DOHH2 (cell line): ENCODE results near the gene KRT73.

Source experiments
- EZH2phosphoT487 ChIP-seq: fragments of 200-600 bp; sonication (generic); IDR thresholded peaks from 2 replicates; pipeline ENCODE4 v1.6.1; 2017; ENCODE audit warnings: borderline replicate concordance, mild to moderate bottlenecking, antibody characterized with exemption, low read length, moderate library complexity, mixed read lengths
- TF ChIP-seq, protein P1 (sequence below): fragments of 200-600 bp; sonication (generic); IDR thresholded peaks from one replicate; pipeline ENCODE4 v1.5.1; 2014; ENCODE audit warnings: antibody characterized with exemption, mild to moderate bottlenecking, low read depth, low read length; ENCODE audit not compliant: poor library complexity, severe bottlenecking

DNA sequence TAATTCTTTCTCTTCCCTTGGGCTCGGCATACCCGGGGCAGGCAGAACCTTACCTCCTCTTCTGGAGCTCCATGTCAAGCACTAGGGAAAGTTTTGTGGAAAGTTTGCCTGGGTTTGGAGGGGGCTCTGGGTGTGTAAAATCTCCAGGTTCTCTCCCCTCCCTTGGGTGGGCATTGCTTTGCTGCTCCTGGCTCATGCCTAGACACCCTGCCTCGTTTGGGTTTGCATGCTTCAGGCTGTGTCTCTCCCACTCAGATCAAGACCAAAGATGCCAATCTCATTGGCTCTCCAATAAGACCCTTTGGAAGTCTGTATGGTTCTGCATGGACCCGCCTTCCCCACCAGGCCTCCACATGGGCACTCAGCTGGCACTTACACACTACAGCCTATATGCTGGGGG is 39.8 kb upstream of the KRT73 start:
- TF ChIP-seq, protein P1, sequence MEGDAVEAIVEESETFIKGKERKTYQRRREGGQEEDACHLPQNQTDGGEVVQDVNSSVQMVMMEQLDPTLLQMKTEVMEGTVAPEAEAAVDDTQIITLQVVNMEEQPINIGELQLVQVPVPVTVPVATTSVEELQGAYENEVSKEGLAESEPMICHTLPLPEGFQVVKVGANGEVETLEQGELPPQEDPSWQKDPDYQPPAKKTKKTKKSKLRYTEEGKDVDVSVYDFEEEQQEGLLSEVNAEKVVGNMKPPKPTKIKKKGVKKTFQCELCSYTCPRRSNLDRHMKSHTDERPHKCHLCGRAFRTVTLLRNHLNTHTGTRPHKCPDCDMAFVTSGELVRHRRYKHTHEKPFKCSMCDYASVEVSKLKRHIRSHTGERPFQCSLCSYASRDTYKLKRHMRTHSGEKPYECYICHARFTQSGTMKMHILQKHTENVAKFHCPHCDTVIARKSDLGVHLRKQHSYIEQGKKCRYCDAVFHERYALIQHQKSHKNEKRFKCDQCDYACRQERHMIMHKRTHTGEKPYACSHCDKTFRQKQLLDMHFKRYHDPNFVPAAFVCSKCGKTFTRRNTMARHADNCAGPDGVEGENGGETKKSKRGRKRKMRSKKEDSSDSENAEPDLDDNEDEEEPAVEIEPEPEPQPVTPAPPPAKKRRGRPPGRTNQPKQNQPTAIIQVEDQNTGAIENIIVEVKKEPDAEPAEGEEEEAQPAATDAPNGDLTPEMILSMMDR: no peak
- no peak for TF ChIP-seq EZH2phosphoT487
